Activated CD8-positive, alpha-beta memory T cell treated with anti-CD3 and anti-CD28 coated beads, Interleukin-2, amount 10 ng/mL, durations not matched to agents 7 days and 5 days (primary cell): ENCODE data around the gene AGMAT. TPM values are rescaled to one million over a fixed set of nuclear protein-coding genes. Genes with fewer than 3 reads are reported as not detected.
A peak's percentile ranks its signal among the peaks of the same experiment; 100 is the strongest.

Experiments
- ATAC-seq: fragments of 150-1000 bp; cut with Tn5 transposase; one replicate; pipeline ENCODE4 v1.10.0; 2021; ENCODE audit warnings: moderate library complexity
- CTCF ChIA-PET: fragments of 350-600 bp; sonication (Branson Sonifier 250); formaldehyde crosslinking; loops from one replicate; lab custom pipeline; 2021; ENCODE audit warnings: antibody characterized with exemption; lab: Charles Lee
- DNase-seq: peaks from one replicate; pipeline ENCODE4 v3.0.0-alpha.2; 2020
- H3K27ac Mint-ChIP-seq: one replicate; pipeline ENCODE4 v1.8.0; 2021; ENCODE audit warnings: mild to moderate bottlenecking, mixed read lengths
- H3K27me3 Mint-ChIP-seq: one replicate; pipeline ENCODE4 v1.8.0; 2021; ENCODE audit warnings: mixed read lengths
- H3K36me3 Mint-ChIP-seq: one replicate; pipeline ENCODE4 v1.8.0; 2021; ENCODE audit warnings: mild to moderate bottlenecking, mixed read lengths
- H3K4me1 Mint-ChIP-seq: one replicate; pipeline ENCODE4 v1.8.0; 2021; ENCODE audit warnings: mixed read lengths
- H3K4me3 Mint-ChIP-seq: one replicate; pipeline ENCODE4 v1.8.0; 2021; ENCODE audit warnings: mild to moderate bottlenecking, moderate library complexity, mixed read lengths
- H3K9me3 Mint-ChIP-seq: one replicate; pipeline ENCODE4 v1.8.0; 2022; ENCODE audit warnings: low read depth, mixed read lengths
- total RNA-seq, 2 experiments: library from RNA; stranded (reverse); gene quantifications; one replicate each; pipeline ENCODE4 v1.2.3, GENCODE V29; 2021

AGMAT gene
- total RNA-seq, 2 experiments from 2014 or later = 8.0 to 12.4 TPM

GRCh38 chr1:15570861-15571260 lies 14.0 kb downstream of the AGMAT start:
- H3K27me3 Mint-ChIP-seq = no peaks in the 10 kb centered on the region
- CTCF ChIA-PET = interaction anchor here (0.6 kb wide), 1 partner anchor 771 kb away, joined by 3 read pairs; no protein-coding TSS in a partner anchor
- no peaks in the 10 kb centered on the region for H3K4me1 Mint-ChIP-seq
- no peak for ATAC-seq
- H3K9me3 Mint-ChIP-seq = no peaks in the 10 kb centered on the region
- no peak overlapping the region for H3K27ac Mint-ChIP-seq
- no peak overlapping the region for H3K4me3 Mint-ChIP-seq
- H3K36me3 Mint-ChIP-seq = peaks cover 17% of the 10 kb centered on the region
- no peak for DNase-seq

DNA sequence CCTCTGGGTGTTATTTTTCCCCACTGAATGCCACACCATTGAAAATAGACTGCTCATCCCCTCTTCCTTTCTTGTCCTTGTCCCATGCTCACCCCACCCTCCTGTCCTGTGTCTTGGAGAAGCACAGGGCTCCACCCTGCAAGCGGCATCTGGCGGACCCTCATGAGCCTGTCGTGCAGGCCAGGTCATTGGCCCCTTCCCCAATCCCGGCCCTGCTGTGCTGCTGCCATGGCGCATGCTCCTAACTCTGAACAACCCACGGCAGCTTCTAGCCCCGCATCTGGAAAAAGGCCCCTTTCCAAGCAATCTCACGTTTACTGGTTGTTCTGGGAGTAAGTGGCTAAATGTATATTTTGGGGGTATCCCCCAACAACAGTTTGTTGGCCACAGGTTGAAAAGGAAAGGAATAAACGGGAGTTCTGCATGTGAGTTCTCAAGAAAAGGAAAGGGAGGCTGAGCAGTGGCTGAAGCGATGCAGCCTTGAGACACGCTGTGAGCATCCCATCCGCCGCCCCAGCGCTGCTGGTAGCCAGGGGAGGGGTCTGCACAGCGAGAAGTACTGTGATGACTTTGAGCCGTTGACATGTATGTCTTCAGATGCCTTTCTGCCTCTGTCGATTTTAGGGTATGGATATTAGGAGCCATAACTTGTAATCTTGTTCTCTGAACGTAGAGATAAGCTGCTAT lies 16.3 kb downstream of the AGMAT start:
- CTCF ChIA-PET = interaction anchor here (1.4 kb wide), 1 partner anchor 173 kb away, joined by 3 read pairs; no protein-coding TSS in a partner anchor

DNA sequence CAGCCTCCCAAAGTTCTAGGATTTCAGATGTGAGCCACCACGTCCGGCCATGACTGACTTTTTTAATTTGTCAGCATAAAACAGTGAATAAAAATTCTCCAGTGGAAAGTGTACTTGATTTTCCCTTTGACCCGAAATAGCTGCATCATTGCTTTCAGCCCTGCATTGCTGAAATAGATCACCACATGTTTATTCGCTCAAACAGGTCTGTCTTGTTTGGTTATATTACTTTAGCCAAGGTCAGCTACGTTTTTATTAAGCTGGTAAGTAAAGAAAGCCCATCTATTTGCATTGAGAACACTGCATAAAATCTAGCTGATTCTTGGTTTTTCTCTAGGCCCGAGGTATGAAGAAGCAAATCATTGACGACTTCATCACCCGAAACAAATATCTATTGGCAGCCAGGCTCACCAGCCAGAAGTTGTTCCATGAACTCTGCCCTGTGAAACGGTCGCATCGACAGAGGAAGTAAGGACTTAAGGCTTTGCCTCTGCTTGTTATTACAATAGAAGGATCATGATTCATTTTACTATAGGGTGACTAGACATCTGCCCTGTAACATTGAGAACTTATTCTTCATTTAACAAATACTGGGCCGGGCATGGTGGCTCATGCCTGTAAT lies 25.6 kb downstream of the AGMAT start:
- no peaks in the 10 kb centered on the region for H3K4me1 Mint-ChIP-seq
- CTCF ChIA-PET = no interaction called here
- no peak for DNase-seq
- peaks cover 14% of the 10 kb centered on the region for H3K36me3 Mint-ChIP-seq
- no peaks in the 10 kb centered on the region for H3K27me3 Mint-ChIP-seq
- ATAC-seq = no peak
- no peaks in the 10 kb centered on the region for H3K9me3 Mint-ChIP-seq
- H3K27ac Mint-ChIP-seq = no peak overlapping the region
- no peak overlapping the region for H3K4me3 Mint-ChIP-seq

More for the DNA sequence above, 16.3 kb downstream of the AGMAT start:
- H3K9me3 Mint-ChIP-seq = no peaks in the 10 kb centered on the region
- ATAC-seq (no peak), DNase-seq (no peak)
- peak overlapping the region; percentile 6 for H3K27ac Mint-ChIP-seq
- H3K4me1 Mint-ChIP-seq = no peaks in the 10 kb centered on the region
- H3K36me3 Mint-ChIP-seq = peaks cover 25% of the 10 kb centered on the region
- H3K4me3 Mint-ChIP-seq = no peak overlapping the region
- H3K27me3 Mint-ChIP-seq = no peaks in the 10 kb centered on the region

- DNase-seq = no peak
- H3K4me3 Mint-ChIP-seq = no peak overlapping the region
- peaks cover 10% of the 10 kb centered on the region for H3K36me3 Mint-ChIP-seq
- no peaks in the 10 kb centered on the region for H3K27me3 Mint-ChIP-seq
- CTCF ChIA-PET = no interaction called here
- H3K27ac Mint-ChIP-seq = no peak overlapping the region
- H3K9me3 Mint-ChIP-seq = no peaks in the 10 kb centered on the region
- no peak for ATAC-seq
- H3K4me1 Mint-ChIP-seq = no peaks in the 10 kb centered on the region
These were observed 26.3 kb downstream of the AGMAT start for GRCh38 chr1:15558516-15558915.

GRCh38 chr1:15557594-15557993 lies 27.3 kb downstream of the AGMAT start:
- ATAC-seq (no peak), DNase-seq (no peak)
- no peaks in the 10 kb centered on the region for H3K4me1 Mint-ChIP-seq
- no peak overlapping the region for H3K4me3 Mint-ChIP-seq
- H3K9me3 Mint-ChIP-seq = no peaks in the 10 kb centered on the region
- H3K36me3 Mint-ChIP-seq = peaks cover 7% of the 10 kb centered on the region
- H3K27ac Mint-ChIP-seq = no peak overlapping the region
- CTCF ChIA-PET = no interaction called here
- no peaks in the 10 kb centered on the region for H3K27me3 Mint-ChIP-seq

- no peak overlapping the region for H3K27ac Mint-ChIP-seq
- ATAC-seq = no peak
- peaks cover 7% of the 10 kb centered on the region for H3K36me3 Mint-ChIP-seq
- CTCF ChIA-PET = no interaction called here
- DNase-seq = no peak
- H3K4me3 Mint-ChIP-seq = no peak overlapping the region
- no peaks in the 10 kb centered on the region for H3K27me3 Mint-ChIP-seq
- H3K9me3 Mint-ChIP-seq = no peaks in the 10 kb centered on the region
- no peaks in the 10 kb centered on the region for H3K4me1 Mint-ChIP-seq
These were observed 27.8 kb downstream of the AGMAT start for GRCh38 chr1:15557008-15557407.

DNA sequence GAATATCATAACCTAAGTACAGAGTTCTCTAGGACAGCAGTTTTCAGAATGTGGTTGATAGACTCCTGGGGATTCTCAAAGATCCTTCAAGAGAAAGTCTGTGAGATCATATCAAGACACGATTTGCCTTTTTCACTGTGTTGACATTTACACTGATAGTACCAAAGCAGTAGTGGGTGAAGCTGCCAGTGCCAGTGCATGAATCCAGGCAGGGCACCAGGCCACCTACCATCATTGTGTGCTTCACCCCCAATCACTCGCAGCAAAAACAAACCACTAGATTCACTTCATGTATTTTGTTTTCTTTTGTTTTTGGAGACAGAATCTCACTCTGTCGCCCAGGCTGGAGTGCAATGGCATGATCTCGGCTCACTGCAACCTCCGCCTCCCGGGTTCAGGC lies 34.3 kb downstream of the AGMAT start:
- Mint-ChIP-seq H3K27ac (no peak overlapping the region), H3K4me1 (no peaks in the 10 kb centered on the region), H3K36me3 (peaks cover 14% of the 10 kb centered on the region), H3K27me3 (no peaks in the 10 kb centered on the region), H3K4me3 (no peak overlapping the region), H3K9me3 (no peaks in the 10 kb centered on the region)
- ATAC-seq = no peak
- CTCF ChIA-PET = no interaction called here
- no peak for DNase-seq

GRCh38 chr1:15546641-15547040 lies 38.2 kb downstream of the AGMAT start:
- no peaks in the 10 kb centered on the region for H3K9me3 Mint-ChIP-seq
- no peaks in the 10 kb centered on the region for H3K4me1 Mint-ChIP-seq
- no peak for DNase-seq
- H3K4me3 Mint-ChIP-seq = no peak overlapping the region
- H3K27ac Mint-ChIP-seq = no peak overlapping the region
- no peaks in the 10 kb centered on the region for H3K27me3 Mint-ChIP-seq
- no peak for ATAC-seq
- CTCF ChIA-PET = interaction anchor here (1.4 kb wide), 1 partner anchor 174 kb away, joined by 4 read pairs; no protein-coding TSS in a partner anchor
- peaks cover 14% of the 10 kb centered on the region for H3K36me3 Mint-ChIP-seq

DNA sequence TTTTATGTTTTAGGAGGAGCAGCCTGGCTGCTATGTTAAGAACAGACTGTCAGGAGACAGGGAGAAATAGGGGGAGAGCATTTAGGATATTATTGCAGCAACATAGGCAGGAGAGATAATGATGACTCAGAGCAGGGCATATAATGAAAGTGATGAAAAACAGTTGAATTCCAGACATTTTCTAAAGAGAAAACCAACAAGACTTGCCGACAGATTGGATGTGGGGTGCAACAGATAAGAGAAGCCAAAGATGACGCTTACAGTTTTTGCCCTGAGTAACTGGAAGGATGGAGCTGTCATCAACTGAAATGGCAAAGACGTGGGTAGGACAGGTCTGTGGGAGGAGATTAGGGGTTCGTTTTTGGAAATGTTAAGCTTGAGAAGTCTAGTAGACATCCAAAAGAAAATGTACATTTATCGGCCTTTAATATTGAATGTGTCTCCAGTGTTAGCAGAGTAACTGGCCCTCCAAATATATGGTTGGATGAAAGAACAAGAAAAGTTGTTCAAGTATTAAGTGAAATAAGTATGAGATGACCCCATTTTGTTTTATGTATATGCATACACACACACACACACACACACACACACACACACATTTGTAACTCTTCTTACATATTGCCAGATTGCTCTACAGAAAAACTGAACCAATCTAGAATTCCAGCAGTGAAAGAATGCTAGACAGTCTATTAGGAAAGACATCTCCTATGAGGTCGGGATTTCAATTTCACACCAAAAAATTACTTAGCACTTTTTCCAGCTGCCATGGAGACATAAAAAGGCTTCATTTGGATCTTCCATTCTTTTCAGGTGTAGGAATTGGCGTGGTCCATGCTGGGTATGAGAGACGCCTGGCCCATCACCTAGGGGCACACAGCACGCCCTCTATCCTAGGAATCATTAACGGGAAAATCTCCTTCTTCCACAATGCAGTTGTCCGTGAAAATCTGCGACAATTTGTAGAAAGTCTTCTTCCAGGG lies 41.0 kb downstream of the AGMAT start:
- no peak for DNase-seq
- ATAC-seq = no peak
- Mint-ChIP-seq H3K9me3 (no peaks in the 10 kb centered on the region), H3K36me3 (peaks cover 16% of the 10 kb centered on the region), H3K27ac (no peak overlapping the region), H3K27me3 (no peaks in the 10 kb centered on the region), H3K4me3 (no peak overlapping the region), H3K4me1 (no peaks in the 10 kb centered on the region)
- CTCF ChIA-PET = interaction anchor here (0.8 kb wide), 1 partner anchor 10 kb away, joined by 3 read pairs; no protein-coding TSS in a partner anchor

DNA sequence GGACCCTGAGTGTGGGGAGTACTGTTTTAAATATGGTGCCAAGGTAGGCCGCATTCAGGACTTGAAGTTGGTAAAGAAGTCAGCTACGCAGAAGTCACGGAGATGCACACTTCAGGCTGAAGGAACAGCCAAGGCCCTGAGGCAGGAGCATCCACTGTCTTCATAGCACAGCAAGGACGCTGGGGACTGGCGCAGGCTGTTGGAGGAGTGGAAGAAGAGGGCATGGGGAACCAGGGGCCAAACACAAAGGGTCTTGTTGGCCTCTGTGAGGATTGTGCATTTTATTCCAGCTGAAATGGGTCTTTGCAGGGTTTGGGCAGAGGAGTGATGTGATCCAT lies 41.6 kb downstream of the AGMAT start:
- DNase-seq (no peak), ATAC-seq (no peak)
- Mint-ChIP-seq H3K4me3 (no peak overlapping the region), H3K4me1 (no peaks in the 10 kb centered on the region), H3K27me3 (no peaks in the 10 kb centered on the region), H3K27ac (no peak overlapping the region), H3K9me3 (no peaks in the 10 kb centered on the region), H3K36me3 (peaks cover 17% of the 10 kb centered on the region)
- CTCF ChIA-PET = interaction anchor here (0.8 kb wide), 1 partner anchor 9 kb away, joined by 3 read pairs; no protein-coding TSS in a partner anchor

DNA sequence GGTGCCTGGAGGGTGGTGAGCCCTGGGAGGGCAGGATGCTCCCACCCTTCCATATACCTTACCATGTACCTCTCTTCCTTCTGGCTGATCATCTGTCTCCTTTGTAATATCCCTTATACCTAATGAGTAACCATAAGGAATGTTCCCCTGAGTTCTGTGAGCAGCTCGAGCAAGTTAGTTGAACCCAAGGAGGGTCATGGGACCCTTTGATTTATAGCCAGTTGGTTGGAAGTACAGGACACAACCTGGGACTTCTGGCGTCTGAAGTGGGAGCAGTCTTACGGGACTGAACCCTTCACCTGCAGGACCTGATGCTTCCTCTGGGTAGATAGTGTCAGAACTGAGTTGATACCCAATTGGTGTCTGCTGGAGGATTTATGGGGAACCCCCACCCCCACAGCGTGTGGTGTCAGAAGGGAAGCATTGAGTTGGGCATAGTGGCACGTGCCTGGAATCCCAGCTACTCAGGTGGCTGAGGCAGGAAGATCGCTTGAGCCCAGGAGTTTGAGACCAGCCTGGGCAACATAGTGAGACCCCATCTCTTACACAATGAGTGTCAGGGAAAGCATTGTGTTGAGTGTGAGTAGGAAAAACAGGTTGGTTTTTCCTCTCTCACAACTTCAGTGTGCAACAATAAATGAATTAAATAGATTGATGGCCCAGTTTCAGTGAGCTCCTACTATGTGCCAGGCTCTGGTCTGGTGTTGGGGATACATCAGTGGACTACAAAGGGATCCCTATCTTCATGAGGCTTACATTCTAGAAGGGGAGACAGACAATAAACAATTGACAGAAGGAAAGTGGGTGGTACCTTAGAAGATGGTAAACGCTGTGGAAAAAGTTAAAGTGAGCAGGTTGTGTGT lies 42.2 kb downstream of the AGMAT start:
- H3K27ac Mint-ChIP-seq = no peak overlapping the region
- H3K36me3 Mint-ChIP-seq = peaks cover 13% of the 10 kb centered on the region
- no peaks in the 10 kb centered on the region for H3K4me1 Mint-ChIP-seq
- H3K4me3 Mint-ChIP-seq = no peak overlapping the region
- DNase-seq = no peak
- H3K9me3 Mint-ChIP-seq = no peaks in the 10 kb centered on the region
- no peaks in the 10 kb centered on the region for H3K27me3 Mint-ChIP-seq
- CTCF ChIA-PET = no interaction called here
- ATAC-seq = no peak

DNA sequence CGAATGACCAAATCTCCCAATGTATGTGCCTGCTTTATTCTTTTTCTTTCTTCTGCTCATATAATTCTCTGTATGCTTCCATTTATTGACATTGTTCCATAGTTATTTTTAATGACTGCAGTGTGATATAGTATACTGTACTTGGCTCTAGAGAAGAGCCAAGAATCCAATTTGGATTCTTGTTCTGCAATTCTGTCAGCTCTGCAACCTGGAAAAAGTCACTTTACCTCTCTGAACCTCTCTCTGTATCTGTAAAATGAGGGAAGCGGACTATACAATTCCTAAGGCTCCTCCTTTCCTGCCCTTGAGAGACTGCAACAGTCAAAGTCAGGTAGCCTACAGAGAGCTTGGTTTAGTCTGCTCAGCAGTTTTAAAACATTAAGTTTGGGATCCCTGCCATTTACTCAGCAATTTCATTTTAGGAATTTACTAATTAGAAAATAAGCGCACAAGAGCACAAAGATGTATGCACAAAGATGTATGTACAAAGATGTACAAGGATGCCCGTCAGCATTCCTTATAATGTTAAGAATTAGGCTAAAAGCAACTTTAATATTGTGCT lies 43.5 kb downstream of the AGMAT start:
- ATAC-seq = no peak
- no peak for DNase-seq
- no peaks in the 10 kb centered on the region for H3K9me3 Mint-ChIP-seq
- H3K4me1 Mint-ChIP-seq = no peaks in the 10 kb centered on the region
- no peak overlapping the region for H3K27ac Mint-ChIP-seq
- no peaks in the 10 kb centered on the region for H3K27me3 Mint-ChIP-seq
- H3K4me3 Mint-ChIP-seq = no peak overlapping the region
- H3K36me3 Mint-ChIP-seq = peaks cover 20% of the 10 kb centered on the region
- CTCF ChIA-PET = no interaction called here
